ENCODE results near the gene ANKRD39. TPM values are rescaled to one million over a fixed set of nuclear protein-coding genes. Genes with fewer than 3 reads are reported as not detected.

The ANKRD39 gene
- total and polyA plus RNA-seq, 2 experiments from 2014 or later: 17.5 to 32.0 TPM

- H3K36me3 ChIP-seq (ENCODE audit: insufficient read depth): no peaks in the 10 kb centered on the region
- H3K4me3 ChIP-seq: no peak overlapping the region
- Mint-ChIP-seq H3K9me3 (no peaks in the 10 kb centered on the region; the same call in 2 of the 3 replicates), H3K36me3 (ENCODE audit: low read depth) (no peaks in the 10 kb centered on the region), H3K27me3 (ENCODE audit: insufficient read depth, low read depth, poor library complexity) (peaks cover 33% of the 10 kb centered on the region), H3K27ac (no peak overlapping the region; the same call in 1 of the 2 replicates), H3K4me1 (peaks cover 39% of the 10 kb centered on the region), H3K4me3 (no peak overlapping the region)
- no peak overlapping the region for H3K27ac ChIP-seq (ENCODE audit: low read depth)
- no peaks in the 10 kb centered on the region for H3K27me3 ChIP-seq (ENCODE audit: insufficient read depth)
- H3K9me2 ChIP-seq (ENCODE audit: insufficient read depth): no peaks in the 10 kb centered on the region
- 0 out of 2 replicates have a peak overlapping the region, but pooled peaks have one; percentile 58 for H3K4me2 ChIP-seq
- ATAC-seq (no peak), DNase-seq (ENCODE audit: low spot score) (no peak)
- peaks cover 8% of the 10 kb centered on the region; the same call in 1 of the 2 replicates for H3F3A ChIP-seq (replicated peaks; ENCODE audit: low read depth)
- no peaks in the 10 kb centered on the region for H3K79me2 ChIP-seq (replicated peaks; ENCODE audit: insufficient read depth)
- TF ChIP-seq EZH2 (IDR thresholded peaks at IDR 0.05; ENCODE audit: low read depth, unreplicated experiment) (no peak), ZNF331 (CRISPR knock-in tag; IDR thresholded peaks at IDR 0.05; ENCODE audit: low read depth) (no peak), ZNF114 (CRISPR knock-in tag; IDR thresholded peaks at IDR 0.05) (no peak), NANOG (IDR thresholded peaks at IDR 0.05; ENCODE audit: borderline replicate concordance) (no peak), JUNB (IDR thresholded peaks at IDR 0.05; ENCODE audit: unreplicated experiment) (no peak), EZH2phosphoT487 (IDR thresholded peaks at IDR 0.05; ENCODE audit: unreplicated experiment) (no peak), CTCF (conservative IDR thresholded peaks at IDR 0.05; ENCODE audit: low read depth in 2 of 2) (no peak), ETS1 (IDR thresholded peaks at IDR 0.05) (no peak), CREB1 (CRISPR knock-in tag; IDR thresholded peaks at IDR 0.05; ENCODE audit: low read depth) (no peak), STAT1 (IDR thresholded peaks at IDR 0.05; ENCODE audit: unreplicated experiment) (no peak), REST (IDR thresholded peaks at IDR 0.05; ENCODE audit: unreplicated experiment) (no peak), ZNF462 (CRISPR knock-in tag; IDR thresholded peaks at IDR 0.05) (no peak), POLR2AphosphoS5 (IDR thresholded peaks at IDR 0.05; ENCODE audit: low read depth) (no peak)
- peaks cover 23% of the 10 kb centered on the region for H3K4me1 ChIP-seq (ENCODE audit: insufficient read depth)
- no peaks in the 10 kb centered on the region for H4K20me1 ChIP-seq (replicated peaks; ENCODE audit: insufficient read depth)
- no peak overlapping the region for H2AFZ ChIP-seq
Measured at GRCh38 chr2:96882906-96883305, 25.1 kb upstream of the ANKRD39 start.

Data from GM23338 (cell line).